ENCODE results near the gene SLC6A12.

- TF ChIP-seq, protein P1, sequence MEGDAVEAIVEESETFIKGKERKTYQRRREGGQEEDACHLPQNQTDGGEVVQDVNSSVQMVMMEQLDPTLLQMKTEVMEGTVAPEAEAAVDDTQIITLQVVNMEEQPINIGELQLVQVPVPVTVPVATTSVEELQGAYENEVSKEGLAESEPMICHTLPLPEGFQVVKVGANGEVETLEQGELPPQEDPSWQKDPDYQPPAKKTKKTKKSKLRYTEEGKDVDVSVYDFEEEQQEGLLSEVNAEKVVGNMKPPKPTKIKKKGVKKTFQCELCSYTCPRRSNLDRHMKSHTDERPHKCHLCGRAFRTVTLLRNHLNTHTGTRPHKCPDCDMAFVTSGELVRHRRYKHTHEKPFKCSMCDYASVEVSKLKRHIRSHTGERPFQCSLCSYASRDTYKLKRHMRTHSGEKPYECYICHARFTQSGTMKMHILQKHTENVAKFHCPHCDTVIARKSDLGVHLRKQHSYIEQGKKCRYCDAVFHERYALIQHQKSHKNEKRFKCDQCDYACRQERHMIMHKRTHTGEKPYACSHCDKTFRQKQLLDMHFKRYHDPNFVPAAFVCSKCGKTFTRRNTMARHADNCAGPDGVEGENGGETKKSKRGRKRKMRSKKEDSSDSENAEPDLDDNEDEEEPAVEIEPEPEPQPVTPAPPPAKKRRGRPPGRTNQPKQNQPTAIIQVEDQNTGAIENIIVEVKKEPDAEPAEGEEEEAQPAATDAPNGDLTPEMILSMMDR (conservative IDR thresholded peaks at IDR 0.05), result no peak
- TF ChIP-seq EZH2 (IDR thresholded peaks at IDR 0.05; ENCODE audit: low read depth), result no peak
Observed at GRCh38 chr12:178829-179109, 35.2 kb downstream of the SLC6A12 start.
